ENCODE measurements around the gene ST3GAL3. TPM values are rescaled to one million over a fixed set of nuclear protein-coding genes. Genes with fewer than 3 reads are reported as not detected.
A peak's percentile ranks its signal among the peaks of the same experiment; 100 is the strongest.
"Not testable (repeated sequence)": the region's sequence is repeated elsewhere in the genome, so short reads cannot be mapped to it uniquely, and the experiment has no call there.

The ST3GAL3 gene
- polyA plus RNA-seq, 1 of the 3 experiments (the other 2 are of a cell fraction) = 20.6 TPM

DNA sequence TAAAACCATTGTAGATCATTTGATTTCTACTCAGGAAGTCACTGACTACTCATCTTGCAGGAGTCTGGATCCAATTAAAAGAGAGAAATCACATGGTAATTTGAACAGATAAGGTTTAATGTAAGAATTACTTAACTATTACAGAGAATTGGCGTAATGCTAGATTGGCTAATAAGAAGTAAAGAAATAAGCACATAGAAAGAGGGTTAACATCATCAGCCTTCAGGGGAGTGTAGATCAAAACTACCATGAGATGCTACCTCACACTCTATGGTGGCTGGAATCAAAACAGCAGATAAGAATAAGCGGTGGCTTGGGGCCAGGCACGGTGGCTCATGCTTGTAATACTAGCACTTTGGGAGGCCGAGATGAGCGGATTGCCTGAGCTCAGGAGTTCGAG lies 11.7 kb downstream of the ST3GAL3 start:
- Histone ChIP-seq H3K4me3 (ENCODE audit: low read depth in 2 of 2, low read length in 1 of 2) (no peak overlapping the region), H3K27me3 (ENCODE audit: insufficient read depth) (no peaks in the 10 kb centered on the region), H3K4me1 (ENCODE audit: control insufficient read depth in 1 of 2, insufficient read depth in 2 of 2, low read depth in 1 of 2, low read length in 1 of 2) (peaks cover 7 to 13% of the 10 kb centered on the region in 2 experiments; a peak in 2 of 4 replicates), H3K27ac (ENCODE audit: low read depth in 2 of 2, low read length in 1 of 2) (peak overlapping the region; percentile 40 to 81), H2AFZ (ENCODE audit: low read depth) (no peak overlapping the region), H3K79me2 (ENCODE audit: insufficient read depth) (peaks cover 89% of the 10 kb centered on the region), H3K36me3 (replicated peaks in 1 of 2; ENCODE audit: control insufficient read depth in 1 of 2, insufficient read depth in 2 of 2, low read length in 1 of 2) (no peaks in the 10 kb centered on the region), H4K20me1 (ENCODE audit: insufficient read depth) (no peaks in the 10 kb centered on the region), H3F3A (replicated peaks; ENCODE audit: insufficient read depth) (peaks cover 12% of the 10 kb centered on the region), H3K9me3 (no peaks in the 10 kb centered on the region), H3K4me2 (0 out of 2 replicates have a peak overlapping the region, but pooled peaks have one; percentile 34), H3K9me2 (no peaks in the 10 kb centered on the region), H3K9ac (no peak overlapping the region)
- TF ChIP-seq RXRA (IDR thresholded peaks at IDR 0.05; ENCODE audit: borderline replicate concordance, low read depth) (no peak), GABPA (IDR thresholded peaks at IDR 0.05; ENCODE audit: low read depth) (no peak), RCOR1 (IDR thresholded peaks at IDR 0.05; ENCODE audit: low read length) (no peak), NFIC (IDR thresholded peaks at IDR 0.05; ENCODE audit: borderline replicate concordance) (no peak), EZH2phosphoT487 (IDR thresholded peaks at IDR 0.05; ENCODE audit: borderline replicate concordance, low read depth) (no peak), SIN3A (IDR thresholded peaks at IDR 0.05; ENCODE audit: borderline replicate concordance, low read depth, low read length) (no peak), TAF1 (IDR thresholded peaks at IDR 0.05; ENCODE audit: borderline replicate concordance, low read depth, low read length) (no peak), RFX5 (IDR thresholded peaks at IDR 0.05; ENCODE audit: low read length) (no peak), FOXM1 (IDR thresholded peaks at IDR 0.05; ENCODE audit: low read depth) (no peak), FOXJ3 (CRISPR knock-in tag; IDR thresholded peaks at IDR 0.05) (no peak), MEF2A (IDR thresholded peaks at IDR 0.05; ENCODE audit: borderline replicate concordance, low read depth) (no peak), TCF12 (IDR thresholded peaks at IDR 0.05) (peak; percentile 88), RAD21 (IDR thresholded peaks at IDR 0.05; ENCODE audit: low read length) (no peak), GATA2 (CRISPR knock-in tag; IDR thresholded peaks at IDR 0.05) (peak; percentile 59; the same call in 1 of the 2 replicates), TEAD4 (IDR thresholded peaks at IDR 0.05; ENCODE audit: borderline replicate concordance, insufficient read depth) (no peak), FOSL2 (IDR thresholded peaks at IDR 0.05; ENCODE audit: borderline replicate concordance, low read depth) (no peak; the same call in 1 of the 2 replicates), SMC3 (IDR thresholded peaks at IDR 0.05; ENCODE audit: low read depth, low read length) (no peak), EP300 (IDR thresholded peaks at IDR 0.05; ENCODE audit: borderline replicate concordance in 1 of 2, low read depth in 1 of 2, low read length in 1 of 2) (peak in 1 of 2 experiments; percentile 8; a peak in 1 of 4 replicates), CHD2 (IDR thresholded peaks at IDR 0.05; ENCODE audit: low read length, partially characterized antibody) (peak; percentile 40)
- TF ChIP-seq, protein P1, sequence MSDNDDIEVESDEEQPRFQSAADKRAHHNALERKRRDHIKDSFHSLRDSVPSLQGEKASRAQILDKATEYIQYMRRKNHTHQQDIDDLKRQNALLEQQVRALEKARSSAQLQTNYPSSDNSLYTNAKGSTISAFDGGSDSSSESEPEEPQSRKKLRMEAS (IDR thresholded peaks at IDR 0.05; ENCODE audit: low read depth) = peak; percentile 44; the same call in 1 of the 2 replicates
- TF ChIP-seq, protein P2, sequence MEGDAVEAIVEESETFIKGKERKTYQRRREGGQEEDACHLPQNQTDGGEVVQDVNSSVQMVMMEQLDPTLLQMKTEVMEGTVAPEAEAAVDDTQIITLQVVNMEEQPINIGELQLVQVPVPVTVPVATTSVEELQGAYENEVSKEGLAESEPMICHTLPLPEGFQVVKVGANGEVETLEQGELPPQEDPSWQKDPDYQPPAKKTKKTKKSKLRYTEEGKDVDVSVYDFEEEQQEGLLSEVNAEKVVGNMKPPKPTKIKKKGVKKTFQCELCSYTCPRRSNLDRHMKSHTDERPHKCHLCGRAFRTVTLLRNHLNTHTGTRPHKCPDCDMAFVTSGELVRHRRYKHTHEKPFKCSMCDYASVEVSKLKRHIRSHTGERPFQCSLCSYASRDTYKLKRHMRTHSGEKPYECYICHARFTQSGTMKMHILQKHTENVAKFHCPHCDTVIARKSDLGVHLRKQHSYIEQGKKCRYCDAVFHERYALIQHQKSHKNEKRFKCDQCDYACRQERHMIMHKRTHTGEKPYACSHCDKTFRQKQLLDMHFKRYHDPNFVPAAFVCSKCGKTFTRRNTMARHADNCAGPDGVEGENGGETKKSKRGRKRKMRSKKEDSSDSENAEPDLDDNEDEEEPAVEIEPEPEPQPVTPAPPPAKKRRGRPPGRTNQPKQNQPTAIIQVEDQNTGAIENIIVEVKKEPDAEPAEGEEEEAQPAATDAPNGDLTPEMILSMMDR (IDR thresholded peaks at IDR 0.05) = no peak
- TF ChIP-seq, protein P3, sequence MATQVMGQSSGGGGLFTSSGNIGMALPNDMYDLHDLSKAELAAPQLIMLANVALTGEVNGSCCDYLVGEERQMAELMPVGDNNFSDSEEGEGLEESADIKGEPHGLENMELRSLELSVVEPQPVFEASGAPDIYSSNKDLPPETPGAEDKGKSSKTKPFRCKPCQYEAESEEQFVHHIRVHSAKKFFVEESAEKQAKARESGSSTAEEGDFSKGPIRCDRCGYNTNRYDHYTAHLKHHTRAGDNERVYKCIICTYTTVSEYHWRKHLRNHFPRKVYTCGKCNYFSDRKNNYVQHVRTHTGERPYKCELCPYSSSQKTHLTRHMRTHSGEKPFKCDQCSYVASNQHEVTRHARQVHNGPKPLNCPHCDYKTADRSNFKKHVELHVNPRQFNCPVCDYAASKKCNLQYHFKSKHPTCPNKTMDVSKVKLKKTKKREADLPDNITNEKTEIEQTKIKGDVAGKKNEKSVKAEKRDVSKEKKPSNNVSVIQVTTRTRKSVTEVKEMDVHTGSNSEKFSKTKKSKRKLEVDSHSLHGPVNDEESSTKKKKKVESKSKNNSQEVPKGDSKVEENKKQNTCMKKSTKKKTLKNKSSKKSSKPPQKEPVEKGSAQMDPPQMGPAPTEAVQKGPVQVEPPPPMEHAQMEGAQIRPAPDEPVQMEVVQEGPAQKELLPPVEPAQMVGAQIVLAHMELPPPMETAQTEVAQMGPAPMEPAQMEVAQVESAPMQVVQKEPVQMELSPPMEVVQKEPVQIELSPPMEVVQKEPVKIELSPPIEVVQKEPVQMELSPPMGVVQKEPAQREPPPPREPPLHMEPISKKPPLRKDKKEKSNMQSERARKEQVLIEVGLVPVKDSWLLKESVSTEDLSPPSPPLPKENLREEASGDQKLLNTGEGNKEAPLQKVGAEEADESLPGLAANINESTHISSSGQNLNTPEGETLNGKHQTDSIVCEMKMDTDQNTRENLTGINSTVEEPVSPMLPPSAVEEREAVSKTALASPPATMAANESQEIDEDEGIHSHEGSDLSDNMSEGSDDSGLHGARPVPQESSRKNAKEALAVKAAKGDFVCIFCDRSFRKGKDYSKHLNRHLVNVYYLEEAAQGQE (IDR thresholded peaks at IDR 0.05; ENCODE audit: low read depth, low read length) = no peak
- WGBS (ENCODE audit: low lambda C conversion rate) = 56% methylated on average over 6 of the region's 6 CpGs
- ChIA-PET CTCF (interaction anchor here (1.2 kb wide), 1 partner anchor 47 kb away, joined by 3 read pairs; no protein-coding TSS in a partner anchor), POLR2A (interaction anchor here (1.0 to 1.3 kb wide), 2 partner anchors 12 to 69 kb away, joined by 4 to 5 read pairs; partner anchors contain the start of genes KDM4A and ST3GAL3)
- DNase-seq = peak; percentile 40

DNA sequence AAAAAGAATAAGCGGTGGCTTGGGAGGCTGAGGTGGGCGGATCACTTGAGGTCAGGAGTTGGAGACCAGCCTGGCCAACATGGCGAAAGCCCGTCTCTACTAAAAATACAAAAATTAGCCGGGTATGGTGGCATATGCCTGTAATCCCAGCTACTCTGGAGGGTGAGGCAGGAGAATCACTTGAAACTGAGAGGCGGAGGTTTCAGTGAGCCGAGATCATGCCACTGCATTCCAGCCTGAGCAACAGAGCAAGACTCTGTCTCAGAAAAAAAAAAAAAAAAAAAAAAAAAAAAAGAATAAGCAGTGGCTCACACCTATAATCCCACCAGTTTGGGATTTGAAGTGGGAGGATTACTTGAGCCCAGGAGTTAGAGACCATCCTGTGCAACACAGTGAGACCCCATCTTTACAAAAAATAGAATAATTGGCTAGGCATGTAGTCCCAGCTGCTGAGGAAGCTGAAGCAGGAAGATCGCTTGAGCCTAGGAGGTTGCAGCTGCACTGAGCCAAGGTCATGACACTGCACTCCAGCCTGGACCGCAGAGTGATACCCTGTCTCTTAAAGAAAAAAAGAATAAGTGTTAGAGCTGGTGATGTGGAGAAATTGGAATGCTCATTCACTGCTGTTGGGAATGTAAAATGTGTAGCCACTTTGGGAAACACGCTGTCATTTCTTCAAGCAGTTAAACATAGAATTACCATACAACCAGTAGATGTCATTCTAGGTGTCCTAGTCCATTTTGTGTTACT lies 12.5 kb downstream of the ST3GAL3 start:
- ChIA-PET POLR2A (interaction anchor here (1.3 kb wide), 1 partner anchor 13 kb away, joined by 4 read pairs; the partner anchor contains the start of gene ST3GAL3), CTCF (interaction anchor here (1.2 kb wide), 2 partner anchors 46 to 215 kb away, joined by 3 to 6 read pairs; no protein-coding TSS in a partner anchor)
- not testable (repeated sequence) for H3K9ac ChIP-seq; H4K20me1 ChIP-seq (ENCODE audit: insufficient read depth); H2AFZ ChIP-seq (ENCODE audit: low read depth); H3K4me3 ChIP-seq (ENCODE audit: low read depth in 2 of 2, low read length in 1 of 2); H3K9me3 ChIP-seq; H3K9me2 ChIP-seq; H3K4me2 ChIP-seq; H3K4me1 ChIP-seq (ENCODE audit: control insufficient read depth in 1 of 2, insufficient read depth in 2 of 2, low read depth in 1 of 2, low read length in 1 of 2); H3K36me3 ChIP-seq (replicated peaks in 1 of 2; ENCODE audit: control insufficient read depth in 1 of 2, insufficient read depth in 2 of 2, low read length in 1 of 2); H3K27me3 ChIP-seq (ENCODE audit: insufficient read depth); DNase-seq
- 96% methylated on average over 10 of the region's 10 CpGs for WGBS (ENCODE audit: low lambda C conversion rate)
- Histone ChIP-seq H3F3A (replicated peaks; ENCODE audit: insufficient read depth) (peaks cover 12% of the 10 kb centered on the region), H3K79me2 (ENCODE audit: insufficient read depth) (peaks cover 85% of the 10 kb centered on the region), H3K27ac (ENCODE audit: low read depth in 2 of 2, low read length in 1 of 2) (peak overlapping the region in 1 of 2 experiments; percentile 81; a peak in 1 of 4 replicates)

All from SK-N-SH (cell line).